ENCODE data around the gene DNAH10.

- TF ChIP-seq REST (IDR thresholded peaks at IDR 0.05; ENCODE audit: insufficient read depth in 1 of 2, low read depth in 2 of 2, low read length in 1 of 2) (no peak), POLR2AphosphoS5 (IDR thresholded peaks at IDR 0.05; ENCODE audit: low read depth, low read length) (no peak)
Observed at GRCh38 chr12:123949770-123950165, 187.7 kb downstream of the DNAH10 start.
